Thymus (tissue), 11 donors: Measurements from ENCODE around the gene DYNLL2. TPM values are rescaled to one million over a fixed set of nuclear protein-coding genes. Genes with fewer than 3 reads are reported as not detected.
"Not testable (repeated sequence)": the region's sequence is repeated elsewhere in the genome, so short reads cannot be mapped to it uniquely, and the experiment has no call there.

Source experiments
- DNase-seq, 9 donors: peaks; one replicate each; pipeline ENCODE4 v3.0.0-alpha.2; 2013; ENCODE audit warnings: low spot score in 9 of 9, low read depth in 6 of 9, missing footprints in 1 of 9
- H3K27ac ChIP-seq, 2 donors: one replicate each; pipeline ENCODE4 v1.5.1; 2013; ENCODE audit warnings: control low read depth in 1 of 2, low read depth in 1 of 2, low read length in 1 of 2, mild to moderate bottlenecking in 1 of 2, moderate library complexity in 1 of 2
- H3K27me3 ChIP-seq, 2 donors: one replicate each; pipeline ENCODE4 v1.5.1; 2013; ENCODE audit warnings: low read length in 1 of 2; ENCODE audit not compliant: control insufficient read depth in 2 of 2, insufficient read depth in 1 of 2
- H3K36me3 ChIP-seq, 2 donors: one replicate each; pipeline ENCODE4 v1.5.1; 2013; ENCODE audit warnings: low read length in 1 of 2, mild to moderate bottlenecking in 1 of 2, moderate library complexity in 1 of 2; ENCODE audit not compliant: control insufficient read depth in 2 of 2, insufficient read depth in 2 of 2
- H3K4me1 ChIP-seq, 2 donors: one replicate each; pipeline ENCODE4 v1.5.1; 2013; ENCODE audit warnings: low read length in 2 of 2; ENCODE audit not compliant: control insufficient read depth in 2 of 2, insufficient read depth in 2 of 2
- H3K4me3 ChIP-seq, 2 donors: one replicate each; pipeline ENCODE4 v1.5.1; 2013; ENCODE audit warnings: low read length in 2 of 2, control low read depth in 1 of 2, mild to moderate bottlenecking in 1 of 2
- H3K9me3 ChIP-seq, 2 donors: one replicate each; pipeline ENCODE4 v1.5.1; 2013; ENCODE audit warnings: low read length in 1 of 2, mild to moderate bottlenecking in 1 of 2; ENCODE audit not compliant: control insufficient read depth in 2 of 2, insufficient read depth in 1 of 2
- WGBS: extraction: QIAGEN DNeasy Blood & Tissue Kit; methylation state at CpG from one replicate; pipeline ENCODE4 v1.1.7; 2013; 5-methylcytosine and 5-hydroxymethylcytosine counted together
- polyA plus RNA-seq: library from polyadenylated mRNA; stranded (reverse); fragments of 200-250 nt; gene quantifications from one replicate; pipeline ENCODE4 v1.2.3, GENCODE V29; 2013
- total RNA-seq: library from RNA; stranded (reverse); fragments of 120-200 nt; gene quantifications from one replicate; pipeline ENCODE4 v1.2.4, GENCODE V29; 2013
- donor health status: healthy.

The DYNLL2 gene
- total and polyA plus RNA-seq, 2 donors: 11.7 to 23.2 TPM

- peaks cover 0 to 4% of the 10 kb centered on the region in 2 donors for H3K4me1 ChIP-seq
- no peak overlapping the region for H3K27ac ChIP-seq
- H3K9me3 ChIP-seq: no peaks in the 10 kb centered on the region
- 96% methylated on average over 4 of the region's 4 CpGs for WGBS
- no peak overlapping the region for H3K4me3 ChIP-seq
- DNase-seq: no peak
- H3K36me3 ChIP-seq: peaks cover 63 to 72% of the 10 kb centered on the region in 2 donors
- H3K27me3 ChIP-seq: no peaks in the 10 kb centered on the region
Observed at GRCh38 chr17:58092101-58092796, 9.0 kb downstream of the DYNLL2 start.

DNA sequence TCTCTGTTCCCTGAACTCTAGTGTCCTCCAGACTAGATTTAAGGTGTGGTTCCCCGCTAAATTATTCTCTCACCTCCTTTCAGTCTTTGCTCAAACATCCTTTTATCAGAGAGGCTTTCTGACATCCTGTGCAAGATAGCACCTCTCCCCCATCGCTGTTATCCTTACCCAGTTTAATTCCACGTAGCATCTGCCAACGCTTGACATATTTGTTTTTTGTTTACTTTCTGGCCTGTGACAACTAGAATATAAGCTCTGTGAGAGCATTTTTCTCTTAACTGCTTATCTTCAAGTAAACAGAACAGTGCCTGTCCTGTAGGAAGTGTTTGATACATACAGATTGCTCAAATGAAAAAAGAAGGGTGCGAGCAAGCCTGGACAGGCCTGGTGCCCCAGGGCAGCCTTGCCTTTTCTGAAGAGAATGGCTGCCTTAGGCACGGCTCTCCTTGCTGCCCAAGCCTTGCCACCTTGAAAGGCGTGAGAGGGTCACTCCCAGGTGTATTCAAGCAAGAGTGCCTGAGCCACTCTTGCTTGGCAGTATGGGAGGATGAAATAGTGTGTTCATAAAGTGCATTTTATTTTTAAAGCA, 9.7 kb downstream of the DYNLL2 start:
- Histone ChIP-seq H3K9me3 (no peaks in the 10 kb centered on the region), H3K27me3 (no peaks in the 10 kb centered on the region), H3K4me3 (no peak overlapping the region), H3K36me3 (peaks cover 59 to 66% of the 10 kb centered on the region in 2 donors), H3K4me1 (peaks cover 0 to 4% of the 10 kb centered on the region in 2 donors), H3K27ac (no peak overlapping the region)
- DNase-seq: no peak
- 90% methylated on average over 7 of the region's 7 CpGs for WGBS

DNA sequence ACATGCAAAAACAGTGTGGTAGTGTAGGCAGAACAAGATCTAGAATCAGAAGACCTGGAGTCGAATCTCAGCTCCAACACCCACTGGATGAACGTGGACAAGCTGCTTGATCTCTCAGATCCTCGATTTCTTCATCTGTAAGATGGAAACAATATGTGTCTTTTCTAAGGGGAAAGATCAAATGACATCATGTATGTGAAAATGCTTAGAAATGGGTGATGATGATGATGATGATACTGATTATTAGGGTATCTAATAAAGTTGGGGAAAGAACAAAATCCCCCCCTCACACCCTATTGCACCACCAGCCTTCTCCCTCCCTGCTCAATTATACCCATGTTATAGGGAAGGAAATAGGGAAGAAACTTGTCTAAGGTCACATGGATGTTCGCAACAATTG, 10.9 kb downstream of the DYNLL2 start:
- DNase-seq: no peak
- Histone ChIP-seq H3K9me3 (no peaks in the 10 kb centered on the region), H3K27ac (no peak overlapping the region), H3K4me1 (no peaks in the 10 kb centered on the region), H3K36me3 (peaks cover 48 to 54% of the 10 kb centered on the region in 2 donors), H3K4me3 (no peak overlapping the region), H3K27me3 (no peaks in the 10 kb centered on the region)
- WGBS: 97% methylated on average over 4 of the region's 4 CpGs

GRCh38 chr17:58096892-58097291, 13.7 kb downstream of the DYNLL2 start:
- H3K4me3 ChIP-seq: no peak overlapping the region
- no peak for DNase-seq
- WGBS: 85% methylated on average over 4 of the region's 4 CpGs
- no peaks in the 10 kb centered on the region for H3K4me1 ChIP-seq
- H3K36me3 ChIP-seq: peaks cover 21 to 26% of the 10 kb centered on the region in 2 donors
- H3K27me3 ChIP-seq: no peaks in the 10 kb centered on the region
- no peaks in the 10 kb centered on the region for H3K9me3 ChIP-seq
- H3K27ac ChIP-seq: no peak overlapping the region

GRCh38 chr17:58097384-58098088, 14.3 kb downstream of the DYNLL2 start:
- H3K4me3 ChIP-seq: no peak overlapping the region
- no peaks in the 10 kb centered on the region for H3K9me3 ChIP-seq
- DNase-seq: no peak
- H3K36me3 ChIP-seq: peaks cover 15 to 20% of the 10 kb centered on the region in 2 donors
- no peaks in the 10 kb centered on the region for H3K4me1 ChIP-seq
- H3K27me3 ChIP-seq: no peaks in the 10 kb centered on the region
- H3K27ac ChIP-seq: no peak overlapping the region

DNA sequence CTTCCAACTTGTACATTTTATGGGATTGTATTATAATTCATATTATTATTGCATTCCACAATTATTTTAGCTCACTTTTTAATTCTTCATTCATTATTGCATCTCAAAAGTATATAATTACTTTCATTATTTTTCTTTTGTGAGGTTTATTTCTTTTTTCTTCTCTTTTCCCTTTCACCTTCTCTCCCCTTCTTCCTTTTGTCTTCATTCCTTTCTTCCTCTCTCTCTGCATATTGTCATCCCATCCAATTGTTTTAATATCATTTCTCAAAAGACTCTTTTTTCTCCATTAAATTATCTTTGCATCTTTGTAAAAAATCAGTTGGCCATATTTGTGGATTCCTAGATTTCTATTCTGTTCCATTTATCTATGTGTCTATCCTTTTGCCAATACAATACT, 17.3 kb downstream of the DYNLL2 start:
- Histone ChIP-seq H3K4me3 (no peak overlapping the region), H3K9me3 (no peaks in the 10 kb centered on the region), H3K27me3 (no peaks in the 10 kb centered on the region), H3K4me1 (no peaks in the 10 kb centered on the region), H3K36me3 (no peaks in the 10 kb centered on the region), H3K27ac (no peak overlapping the region)
- DNase-seq: no peak

DNA sequence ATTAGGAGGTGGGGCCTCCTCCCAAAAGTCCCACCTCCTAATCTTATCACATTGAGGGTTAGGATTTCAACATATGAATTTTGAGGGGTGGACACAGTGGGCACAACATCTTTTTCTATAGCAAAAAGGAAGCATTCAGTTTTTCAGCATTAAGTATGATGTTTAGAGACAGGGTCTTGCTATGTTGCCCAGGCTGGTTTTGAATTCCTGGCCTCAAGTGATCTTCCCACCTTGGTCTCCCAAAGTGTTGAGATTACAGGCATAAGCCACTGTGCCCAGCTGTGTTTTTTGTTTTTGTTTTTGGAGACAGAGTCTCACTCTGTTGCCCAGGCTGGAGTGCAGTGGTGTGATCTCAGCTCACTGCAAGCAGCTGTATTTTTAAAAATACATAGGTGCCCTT, 18.7 kb downstream of the DYNLL2 start:
- DNase-seq, H3K36me3 ChIP-seq, H3K4me1 ChIP-seq, H3K4me3 ChIP-seq, H3K27ac ChIP-seq, H3K27me3 ChIP-seq, H3K9me3 ChIP-seq: not testable (repeated sequence)

GRCh38 chr17:58105093-58105492, 21.9 kb downstream of the DYNLL2 start:
- H3K4me3 ChIP-seq: no peak overlapping the region
- no peaks in the 10 kb centered on the region for H3K9me3 ChIP-seq
- 99% methylated on average over 1 of the region's 1 CpG for WGBS
- DNase-seq: no peak
- no peaks in the 10 kb centered on the region for H3K27me3 ChIP-seq
- no peaks in the 10 kb centered on the region for H3K36me3 ChIP-seq
- H3K27ac ChIP-seq: no peak overlapping the region
- H3K4me1 ChIP-seq: no peaks in the 10 kb centered on the region

DNA sequence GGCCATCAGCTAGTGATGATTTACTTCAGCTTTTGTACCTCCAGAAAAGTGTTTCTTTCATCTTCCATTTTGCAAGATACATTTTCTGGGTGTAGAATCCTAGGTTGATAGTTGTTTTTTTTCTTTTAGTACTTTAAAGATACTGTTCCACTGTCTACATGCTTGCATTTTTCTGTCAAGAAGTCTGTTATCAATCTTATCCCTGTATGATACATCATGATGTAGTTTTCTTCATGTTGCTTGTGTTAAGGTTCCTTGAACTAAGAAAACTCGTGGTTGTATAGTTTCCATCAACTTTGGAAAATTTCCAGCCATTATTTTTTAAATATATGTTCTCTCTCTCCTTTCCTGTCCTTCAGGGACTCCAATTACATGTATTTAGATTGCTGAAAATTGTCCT, 24.1 kb downstream of the DYNLL2 start:
- H3K27me3 ChIP-seq: peaks cover 0 to 2% of the 10 kb centered on the region in 2 donors
- no peaks in the 10 kb centered on the region for H3K36me3 ChIP-seq
- DNase-seq: no peak
- WGBS: 63% methylated on average over 1 of the region's 1 CpG
- H3K9me3 ChIP-seq: no peaks in the 10 kb centered on the region
- H3K4me1 ChIP-seq: no peaks in the 10 kb centered on the region
- H3K4me3 ChIP-seq: no peak overlapping the region
- no peak overlapping the region for H3K27ac ChIP-seq
